B cell (primary cell): ENCODE data around the gene CAMK4. TPM values are rescaled to one million over a fixed set of nuclear protein-coding genes. Genes with fewer than 3 reads are reported as not detected.

Source experiments
- ATAC-seq: fragments of 200-7000 bp; cut with Tn5 transposase; one replicate; pipeline ENCODE4 v1.10.0; 2021; ENCODE audit warnings: low read depth, mild to moderate bottlenecking, moderate number of reproducible peaks, moderate library complexity
- CTCF ChIA-PET: fragments of 350-600 bp; sonication (Branson Sonifier 250); formaldehyde crosslinking; loops from one replicate; lab custom pipeline; 2021; ENCODE audit warnings: antibody characterized with exemption, inconsistent platforms; lab: Charles Lee
- POLR2A ChIA-PET: fragments of 350-600 bp; sonication (Branson Sonifier 250); formaldehyde crosslinking; loops from one replicate; lab custom pipeline; 2021; ENCODE audit warnings: antibody characterized with exemption; lab: Charles Lee
- DNase-seq: peaks from one replicate; pipeline ENCODE4 v3.0.0; 2013
- H2AFZ ChIP-seq: 2 replicates; pipeline ENCODE4 v1.6.1; 2012; ENCODE audit warnings: mild to moderate bottlenecking, low read depth, low read length; ENCODE audit not compliant: insufficient read depth, poor library complexity, severe bottlenecking
- H3K27ac ChIP-seq, 2 donors: 1 replicate in 1 of 2; 2 replicates in 1 of 2; pipeline ENCODE4 v1.5.1; 2012 to 2013; ENCODE audit warnings: low read length in 2 of 2, mild to moderate bottlenecking in 2 of 2, moderate library complexity in 1 of 2
- H3K27me3 ChIP-seq, 4 experiments: fragments of 200-600 bp in 1 of 4; sonication (generic) in 1 of 4; replicated peaks in 1 of 4; 1 replicate in 2 of 4; 2 replicates in 2 of 4; pipeline versions ENCODE4 v1.6.1 to v1.7.0; 2013 to 2016; ENCODE audit warnings: low read length in 3 of 4, mild to moderate bottlenecking in 2 of 4, mixed read lengths in 1 of 4, moderate library complexity in 1 of 4; ENCODE audit not compliant: insufficient read depth in 4 of 4, control insufficient read depth in 3 of 4; ENCODE audit errors: control extremely low read depth in 1 of 4
- H3K36me3 ChIP-seq, 2 experiments: replicated peaks in 1 of 2; 1 replicate in 1 of 2; 2 replicates in 1 of 2; pipeline versions ENCODE4 v1.6.1 to v1.7.1; 2013; ENCODE audit warnings: low read length in 1 of 2; ENCODE audit not compliant: insufficient read depth in 2 of 2, control insufficient read depth in 1 of 2; ENCODE audit errors: control extremely low read depth in 1 of 2, extremely low read depth in 1 of 2
- H3K4me1 ChIP-seq, 2 donors: fragments of 200-600 bp in 1 of 2; sonication (generic) in 1 of 2; 1 replicate in 1 of 2; 2 replicates in 1 of 2; pipeline versions ENCODE4 v1.5.1 to v1.6.1; 2013 to 2017; ENCODE audit warnings: low read length in 2 of 2; ENCODE audit not compliant: control insufficient read depth in 2 of 2, insufficient read depth in 2 of 2
- H3K4me2 ChIP-seq: replicated peaks from 2 replicates; pipeline ENCODE3; 2012; ENCODE audit warnings: mild to moderate bottlenecking, low read depth, low read length; ENCODE audit not compliant: poor library complexity, severe bottlenecking
- H3K4me3 ChIP-seq, 5 experiments: fragments of 200-600 bp in 1 of 5; sonication (generic) in 1 of 5; 1 replicate in 3 of 5; 2 replicates in 2 of 5; pipeline versions ENCODE4 v1.5.1 to v1.7.0; 2011 to 2016; ENCODE audit warnings: low read length in 4 of 5, mild to moderate bottlenecking in 4 of 5, low read depth in 2 of 5, control low read depth in 1 of 5, moderate library complexity in 1 of 5; ENCODE audit not compliant: insufficient read depth in 1 of 5; ENCODE audit errors: control extremely low read depth in 1 of 5, extremely low read depth in 1 of 5
- H3K79me2 ChIP-seq: fragments of 200-600 bp; sonication (generic); one replicate; pipeline ENCODE4 v1.6.0; 2016; ENCODE audit warnings: low read length; ENCODE audit not compliant: control insufficient read depth, insufficient read depth
- H3K9ac ChIP-seq: fragments of 200-600 bp; sonication (generic); 2 replicates; pipeline ENCODE4 v1.6.1; 2017; ENCODE audit warnings: mild to moderate bottlenecking, low read length, moderate library complexity
- H3K9me3 ChIP-seq, 3 donors: one replicate each; pipeline versions ENCODE4 v1.6.1 to v1.7.1; 2013; ENCODE audit warnings: low read length in 2 of 3; ENCODE audit not compliant: control insufficient read depth in 2 of 3, insufficient read depth in 1 of 3; ENCODE audit errors: control extremely low read depth in 1 of 3
- H4K20me1 ChIP-seq: 2 replicates; pipeline ENCODE4 v1.6.0; 2012; ENCODE audit warnings: mild to moderate bottlenecking, low read length; ENCODE audit not compliant: insufficient read depth, control insufficient read depth, poor library complexity, severe bottlenecking
- H3K27ac Mint-ChIP-seq: one replicate; pipeline ENCODE4 v1.8.0; 2021; ENCODE audit warnings: mixed read lengths
- H3K27me3 Mint-ChIP-seq: one replicate; pipeline ENCODE4 v1.8.0; 2021; ENCODE audit warnings: mixed read lengths
- H3K4me1 Mint-ChIP-seq: one replicate; pipeline ENCODE4 v1.8.0; 2021; ENCODE audit warnings: mixed read lengths
- H3K4me3 Mint-ChIP-seq: one replicate; pipeline ENCODE4 v1.8.0; 2021; ENCODE audit warnings: mixed read lengths
- H3K9me3 Mint-ChIP-seq: one replicate; pipeline ENCODE4 v1.8.0; 2022; ENCODE audit warnings: mixed read lengths; ENCODE audit not compliant: insufficient read depth
- CTCF ChIP-seq: fragments of 200-600 bp; IDR thresholded peaks from one replicate; pipeline ENCODE4 v1.8.0; 2022; ENCODE audit warnings: antibody characterized with exemption, mild to moderate bottlenecking
- EZH2 ChIP-seq: IDR thresholded peaks from 2 replicates; pipeline ENCODE4 v1.6.1; 2012; ENCODE audit warnings: borderline replicate concordance, low read depth, mild to moderate bottlenecking, moderate library complexity, low read length; ENCODE audit not compliant: insufficient read depth, poor library complexity, severe bottlenecking
- WGBS: methylation state at CpG from one replicate; pipeline ENCODE4 v1.1.5; 2013; ENCODE audit warnings: missing lambda C conversion rate; ENCODE audit not compliant: insufficient coverage; 5-methylcytosine and 5-hydroxymethylcytosine counted together
- intact Hi-C: fragments of 100-400 bp; cut with micrococcal nuclease; formaldehyde crosslinking; loops from one replicate; pipeline ENCODE4 v1.10.0; 2022
- polyA plus RNA-seq: library from polyadenylated mRNA; depleted of rRNA; stranded (reverse); fragments of >200 nt; gene quantifications from 2 replicates; pipeline ENCODE4 v1.2.3, GENCODE V29; 2012
- total RNA-seq, 2 donors: library from RNA; stranded (reverse); fragments of 120-200 nt in 1 of 2; gene quantifications; 1 replicate in 1 of 2; 2 replicates in 1 of 2; pipeline versions ENCODE4 v1.2.3 to v1.2.4, GENCODE V29; 2013 to 2022

CAMK4 gene
- total and polyA plus RNA-seq, 2 donors (not counting 1 experiment from before 2014, with no cell fraction given) = 0.78 to 4.8 TPM

- no peaks in the 10 kb centered on the region for H3K9me3 Mint-ChIP-seq
- Histone ChIP-seq H3K27me3 (no peaks in the 10 kb centered on the region), H2AFZ (no peak overlapping the region), H3K9me3 (peaks cover 0 to 8% (median 0%) of the 10 kb centered on the region in 3 donors), H3K4me1 (no peaks in the 10 kb centered on the region), H3K27ac (no peak overlapping the region), H3K79me2 (no peaks in the 10 kb centered on the region), H4K20me1 (no peaks in the 10 kb centered on the region), H3K9ac (no peak overlapping the region), H3K36me3 (no peaks in the 10 kb centered on the region), H3K4me3 (no peak overlapping the region), H3K4me2 (no peak overlapping the region)
- no peak overlapping the region for H3K27ac Mint-ChIP-seq
- no peak overlapping the region for H3K4me3 Mint-ChIP-seq
- no peaks in the 10 kb centered on the region for H3K27me3 Mint-ChIP-seq
- DNase-seq = no peak
- no peak for ATAC-seq
- intact Hi-C loops = no loop called here
- WGBS = 100% methylated on average over 1 of the region's 1 CpG
- ChIA-PET CTCF (no interaction called here), POLR2A (no interaction called here)
- H3K4me1 Mint-ChIP-seq = no peaks in the 10 kb centered on the region
- TF ChIP-seq EZH2 = no peak
- TF ChIP-seq CTCF = no peak
Measured at GRCh38 chr5:111425205-111425604, 201.0 kb downstream of the CAMK4 start.

DNA sequence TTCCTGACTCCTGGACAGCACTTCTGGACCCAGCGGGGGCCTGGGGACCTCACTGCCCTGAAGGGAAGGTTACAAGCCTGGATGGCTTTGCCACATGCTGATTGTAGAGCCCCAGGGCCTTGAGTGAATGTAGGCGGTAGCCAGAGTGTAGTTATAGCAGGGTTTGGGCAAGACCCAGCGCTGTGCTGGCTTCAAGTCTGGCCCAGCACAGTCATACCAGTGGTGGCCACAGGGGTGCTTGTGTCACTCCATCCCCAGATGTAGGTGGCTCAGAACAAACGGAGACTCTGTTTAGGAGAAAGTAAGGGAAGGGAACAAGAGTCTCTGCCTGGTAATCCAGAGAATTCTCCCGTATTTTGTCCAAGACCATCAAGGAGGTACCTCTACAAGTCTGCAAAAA, 203.6 kb downstream of the CAMK4 start:
- Mint-ChIP-seq H3K27ac (no peak overlapping the region), H3K27me3 (no peaks in the 10 kb centered on the region), H3K4me1 (no peaks in the 10 kb centered on the region), H3K9me3 (peaks cover 3% of the 10 kb centered on the region), H3K4me3 (no peak overlapping the region)
- Histone ChIP-seq H3K9me3 (peaks cover 0 to 8% (median 0%) of the 10 kb centered on the region in 3 donors), H3K9ac (no peak overlapping the region), H3K27me3 (no peaks in the 10 kb centered on the region), H3K4me2 (no peak overlapping the region), H4K20me1 (no peaks in the 10 kb centered on the region), H3K4me3 (no peak overlapping the region), H3K79me2 (no peaks in the 10 kb centered on the region), H3K27ac (no peak overlapping the region), H3K36me3 (no peaks in the 10 kb centered on the region), H2AFZ (no peak overlapping the region), H3K4me1 (no peaks in the 10 kb centered on the region)
- TF ChIP-seq EZH2 = no peak
- TF ChIP-seq CTCF = no peak
- DNase-seq (no peak), ATAC-seq (no peak)
- ChIA-PET POLR2A (no interaction called here), CTCF (no interaction called here)
- intact Hi-C loops = no loop called here
- 95% methylated on average over 5 of the region's 5 CpGs for WGBS
